ENCODE measurements around the gene THSD7A.

THSD7A gene

GRCh38 chr7:11616466-11616865 lies 215.5 kb downstream of the THSD7A start:
- H3K4me3 ChIP-seq (replicated peaks; ENCODE audit: low read depth, low read length), result no peak overlapping the region
- no peaks in the 10 kb centered on the region for H3K36me3 ChIP-seq (ENCODE audit: control insufficient read depth, insufficient read depth, low read length)
- no peak for DNase-seq (ENCODE audit: extremely low read depth, insufficient read length)
- TF ChIP-seq CTCF (IDR thresholded peaks at IDR 0.05; ENCODE audit: insufficient read depth, low read length, poor library complexity, severe bottlenecking), result no peak
- no peaks in the 10 kb centered on the region for H3K27me3 ChIP-seq (replicated peaks; ENCODE audit: control insufficient read depth, insufficient read depth, low read length)

- Histone ChIP-seq H3K36me3 (ENCODE audit: control insufficient read depth, insufficient read depth, low read length) (no peaks in the 10 kb centered on the region), H3K27me3 (replicated peaks; ENCODE audit: control insufficient read depth, insufficient read depth, low read length) (no peaks in the 10 kb centered on the region), H3K4me3 (replicated peaks; ENCODE audit: low read depth, low read length) (no peak overlapping the region)
- DNase-seq (ENCODE audit: extremely low read depth, insufficient read length), result no peak
- TF ChIP-seq CTCF (IDR thresholded peaks at IDR 0.05; ENCODE audit: insufficient read depth, low read length, poor library complexity, severe bottlenecking), result no peak
These were observed 216.8 kb downstream of the THSD7A start for GRCh38 chr7:11615174-11615573.

- Histone ChIP-seq H3K27me3 (replicated peaks; ENCODE audit: control insufficient read depth, insufficient read depth, low read length) (no peaks in the 10 kb centered on the region), H3K36me3 (ENCODE audit: control insufficient read depth, insufficient read depth, low read length) (no peaks in the 10 kb centered on the region), H3K4me3 (replicated peaks; ENCODE audit: low read depth, low read length) (no peak overlapping the region)
- DNase-seq (ENCODE audit: extremely low read depth, insufficient read length), result peak; percentile 78
- peak; percentile 23 for TF ChIP-seq CTCF (IDR thresholded peaks at IDR 0.05; ENCODE audit: insufficient read depth, low read length, poor library complexity, severe bottlenecking)
These were observed 218.6 kb downstream of the THSD7A start for GRCh38 chr7:11613292-11613930.

- Histone ChIP-seq H3K36me3 (ENCODE audit: control insufficient read depth, insufficient read depth, low read length) (no peaks in the 10 kb centered on the region), H3K27me3 (replicated peaks; ENCODE audit: control insufficient read depth, insufficient read depth, low read length) (no peaks in the 10 kb centered on the region), H3K4me3 (replicated peaks; ENCODE audit: low read depth, low read length) (no peak overlapping the region)
- DNase-seq (ENCODE audit: extremely low read depth, insufficient read length), result no peak
- no peak for TF ChIP-seq CTCF (IDR thresholded peaks at IDR 0.05; ENCODE audit: insufficient read depth, low read length, poor library complexity, severe bottlenecking)
These were observed 219.3 kb downstream of the THSD7A start for GRCh38 chr7:11612737-11613136.

GRCh38 chr7:11609096-11609670 lies 222.8 kb downstream of the THSD7A start:
- no peaks in the 10 kb centered on the region for H3K36me3 ChIP-seq (ENCODE audit: control insufficient read depth, insufficient read depth, low read length)
- no peak overlapping the region for H3K4me3 ChIP-seq (replicated peaks; ENCODE audit: low read depth, low read length)
- DNase-seq (ENCODE audit: extremely low read depth, insufficient read length), result no peak
- no peaks in the 10 kb centered on the region for H3K27me3 ChIP-seq (replicated peaks; ENCODE audit: control insufficient read depth, insufficient read depth, low read length)
- TF ChIP-seq CTCF (IDR thresholded peaks at IDR 0.05; ENCODE audit: insufficient read depth, low read length, poor library complexity, severe bottlenecking), result no peak

Data from GM06990 (cell line).